ENCODE measurements around the gene YAF2. TPM values are rescaled to one million over a fixed set of nuclear protein-coding genes. Genes with fewer than 3 reads are reported as not detected.
"Not testable (repeated sequence)": the region's sequence is repeated elsewhere in the genome, so short reads cannot be mapped to it uniquely, and the experiment has no call there.

The YAF2 gene
- total RNA-seq, 1 experiment from 2014 or later: 17.3 TPM

GRCh38 chr12:42236017-42236416, 2.0 kb downstream of the YAF2 start:
- H3K9me3 ChIP-seq (replicated peaks): no peaks in the 10 kb centered on the region
- H3K27me3 ChIP-seq (replicated peaks): no peaks in the 10 kb centered on the region
- no peak for DNase-seq (ENCODE audit: low read depth in 1 of 2, low spot score in 2 of 2)
- no peak overlapping the region for H3K4me3 ChIP-seq
- peaks cover 4% of the 10 kb centered on the region; the same call in 1 of the 2 replicates for H3K4me1 ChIP-seq (replicated peaks)
- no peak overlapping the region for H3K27ac ChIP-seq
- peaks cover 25% of the 10 kb centered on the region for H3K36me3 ChIP-seq

GRCh38 chr12:42235426-42235825, 2.6 kb downstream of the YAF2 start:
- Histone ChIP-seq H3K9me3 (replicated peaks) (0 out of 2 replicates have a peak, but pooled peaks cover 3% of the 10 kb centered on the region), H3K4me1 (replicated peaks) (peaks cover 4% of the 10 kb centered on the region; the same call in 1 of the 2 replicates), H3K27ac (no peak overlapping the region), H3K36me3 (peaks cover 30% of the 10 kb centered on the region), H3K27me3 (replicated peaks) (no peaks in the 10 kb centered on the region), H3K4me3 (no peak overlapping the region)
- no peak for DNase-seq (ENCODE audit: low read depth in 1 of 2, low spot score in 2 of 2)

GRCh38 chr12:42234970-42235369, 3.1 kb downstream of the YAF2 start:
- Histone ChIP-seq H3K4me1 (replicated peaks) (peaks cover 4% of the 10 kb centered on the region; the same call in 1 of the 2 replicates), H3K9me3 (replicated peaks) (0 out of 2 replicates have a peak, but pooled peaks cover 3% of the 10 kb centered on the region), H3K27ac (no peak overlapping the region), H3K27me3 (replicated peaks) (no peaks in the 10 kb centered on the region), H3K4me3 (no peak overlapping the region), H3K36me3 (peaks cover 30% of the 10 kb centered on the region)
- no peak for DNase-seq (ENCODE audit: low read depth in 1 of 2, low spot score in 2 of 2)

- not testable (repeated sequence) for H3K4me1 ChIP-seq (replicated peaks); H3K9me3 ChIP-seq (replicated peaks); H3K4me3 ChIP-seq; H3K27ac ChIP-seq; H3K27me3 ChIP-seq (replicated peaks); DNase-seq (ENCODE audit: low read depth in 1 of 2, low spot score in 2 of 2)
- peaks cover 19% of the 10 kb centered on the region for H3K36me3 ChIP-seq
These were observed 10.5 kb downstream of the YAF2 start for GRCh38 chr12:42227525-42227924.

- not testable (repeated sequence) for DNase-seq (ENCODE audit: low read depth in 1 of 2, low spot score in 2 of 2); H3K27ac ChIP-seq; H3K4me1 ChIP-seq (replicated peaks); H3K36me3 ChIP-seq; H3K4me3 ChIP-seq; H3K9me3 ChIP-seq (replicated peaks); H3K27me3 ChIP-seq (replicated peaks)
These were observed 13.5 kb downstream of the YAF2 start for GRCh38 chr12:42224501-42224900.

- DNase-seq (ENCODE audit: low read depth in 1 of 2, low spot score in 2 of 2): no peak
- Histone ChIP-seq H3K4me1 (replicated peaks) (peaks cover 6% of the 10 kb centered on the region), H3K4me3 (no peak overlapping the region), H3K27ac (no peak overlapping the region), H3K9me3 (replicated peaks) (no peaks in the 10 kb centered on the region), H3K27me3 (replicated peaks) (no peaks in the 10 kb centered on the region), H3K36me3 (peaks cover 4% of the 10 kb centered on the region; the same call in 1 of the 2 replicates)
These were observed 15.3 kb downstream of the YAF2 start for GRCh38 chr12:42222724-42223123.

GRCh38 chr12:42221726-42222125, 16.3 kb downstream of the YAF2 start:
- no peak for DNase-seq (ENCODE audit: low read depth in 1 of 2, low spot score in 2 of 2)
- no peak overlapping the region for H3K27ac ChIP-seq
- H3K36me3 ChIP-seq: peaks cover 4% of the 10 kb centered on the region; the same call in 1 of the 2 replicates
- H3K9me3 ChIP-seq (replicated peaks): no peaks in the 10 kb centered on the region
- peaks cover 8% of the 10 kb centered on the region for H3K4me1 ChIP-seq (replicated peaks)
- no peaks in the 10 kb centered on the region for H3K27me3 ChIP-seq (replicated peaks)
- no peak overlapping the region for H3K4me3 ChIP-seq

- no peak overlapping the region for H3K27ac ChIP-seq
- DNase-seq (ENCODE audit: low read depth in 1 of 2, low spot score in 2 of 2): peak in 1 of 2 experiments; percentile 6
These were observed 20.4 kb downstream of the YAF2 start for GRCh38 chr12:42217656-42218055.

GRCh38 chr12:42216737-42217136, 21.3 kb downstream of the YAF2 start:
- Histone ChIP-seq H3K4me3 (no peak overlapping the region), H3K27me3 (replicated peaks) (no peaks in the 10 kb centered on the region), H3K27ac (no peak overlapping the region), H3K4me1 (replicated peaks) (peaks cover 8% of the 10 kb centered on the region), H3K9me3 (replicated peaks) (no peaks in the 10 kb centered on the region), H3K36me3 (no peaks in the 10 kb centered on the region)
- no peak for DNase-seq (ENCODE audit: low read depth in 1 of 2, low spot score in 2 of 2)

More at GRCh38 chr12:42217656-42218055, 20.4 kb downstream of the YAF2 start:
- no peaks in the 10 kb centered on the region for H3K9me3 ChIP-seq (replicated peaks)
- no peak overlapping the region for H3K4me3 ChIP-seq
- H3K4me1 ChIP-seq (replicated peaks): peaks cover 8% of the 10 kb centered on the region
- no peaks in the 10 kb centered on the region for H3K36me3 ChIP-seq
- no peaks in the 10 kb centered on the region for H3K27me3 ChIP-seq (replicated peaks)

- not testable (repeated sequence) for H3K27ac ChIP-seq; H3K27me3 ChIP-seq (replicated peaks); H3K4me3 ChIP-seq
These were observed 22.3 kb downstream of the YAF2 start for GRCh38 chr12:42215759-42216158.

GRCh38 chr12:42213954-42214426, 24.1 kb downstream of the YAF2 start:
- no peaks in the 10 kb centered on the region for H3K27me3 ChIP-seq (replicated peaks)
- no peaks in the 10 kb centered on the region for H3K9me3 ChIP-seq (replicated peaks)
- peaks cover 8% of the 10 kb centered on the region for H3K4me1 ChIP-seq (replicated peaks)
- H3K36me3 ChIP-seq: no peaks in the 10 kb centered on the region
- no peak overlapping the region for H3K4me3 ChIP-seq
- no peak overlapping the region for H3K27ac ChIP-seq
- DNase-seq (ENCODE audit: low read depth in 1 of 2, low spot score in 2 of 2): no peak

More at GRCh38 chr12:42215759-42216158, 22.3 kb downstream of the YAF2 start:
- H3K9me3 ChIP-seq (replicated peaks); DNase-seq (ENCODE audit: low read depth in 1 of 2, low spot score in 2 of 2); H3K4me1 ChIP-seq (replicated peaks); H3K36me3 ChIP-seq: not testable (repeated sequence)

- Histone ChIP-seq H3K9me3 (replicated peaks) (no peaks in the 10 kb centered on the region), H3K27ac (no peak overlapping the region), H3K4me1 (replicated peaks) (peaks cover 6% of the 10 kb centered on the region), H3K36me3 (0 out of 2 replicates have a peak, but pooled peaks cover 5% of the 10 kb centered on the region), H3K4me3 (no peak overlapping the region), H3K27me3 (replicated peaks) (no peaks in the 10 kb centered on the region)
- no peak for DNase-seq (ENCODE audit: low read depth in 1 of 2, low spot score in 2 of 2)
These were observed 25.0 kb downstream of the YAF2 start for GRCh38 chr12:42213023-42213422.

GRCh38 chr12:42208574-42208973, 29.5 kb downstream of the YAF2 start:
- Histone ChIP-seq H3K4me3 (no peak overlapping the region), H3K27ac (no peak overlapping the region)

GRCh38 chr12:42204819-42205218, 33.2 kb downstream of the YAF2 start:
- Histone ChIP-seq H3K9me3 (replicated peaks) (no peaks in the 10 kb centered on the region), H3K4me3 (no peak overlapping the region), H3K36me3 (0 out of 2 replicates have a peak, but pooled peaks cover 5% of the 10 kb centered on the region), H3K27me3 (replicated peaks) (no peaks in the 10 kb centered on the region), H3K27ac (no peak overlapping the region), H3K4me1 (replicated peaks) (no peaks in the 10 kb centered on the region)
- DNase-seq (ENCODE audit: low read depth in 1 of 2, low spot score in 2 of 2): no peak

More at GRCh38 chr12:42208574-42208973, 29.5 kb downstream of the YAF2 start:
- Histone ChIP-seq H3K27me3 (replicated peaks) (no peaks in the 10 kb centered on the region), H3K36me3 (0 out of 2 replicates have a peak, but pooled peaks cover 5% of the 10 kb centered on the region), H3K9me3 (replicated peaks) (no peaks in the 10 kb centered on the region), H3K4me1 (replicated peaks) (no peaks in the 10 kb centered on the region)
- DNase-seq (ENCODE audit: low read depth in 1 of 2, low spot score in 2 of 2): no peak

GRCh38 chr12:42204362-42204761, 33.7 kb downstream of the YAF2 start:
- Histone ChIP-seq H3K27me3 (replicated peaks) (no peaks in the 10 kb centered on the region), H3K4me3 (no peak overlapping the region), H3K9me3 (replicated peaks) (no peaks in the 10 kb centered on the region), H3K27ac (no peak overlapping the region), H3K36me3 (peaks cover 5% of the 10 kb centered on the region; the same call in 1 of the 2 replicates), H3K4me1 (replicated peaks) (no peaks in the 10 kb centered on the region)
- DNase-seq (ENCODE audit: low read depth in 1 of 2, low spot score in 2 of 2): no peak

All from SJSA1 (cell line).